ACC112 (cell line): ENCODE measurements around the gene OLFML2B.
"Not testable (repeated sequence)": the region's sequence is repeated elsewhere in the genome, so short reads cannot be mapped to it uniquely, and the experiment has no call there.

Experiments
- H2AFZ ChIP-seq: fragments of 200-600 bp; sonication (generic); one replicate; pipeline ENCODE4 v1.6.0; 2017; ENCODE audit warnings: antibody characterized with exemption, low read length; ENCODE audit not compliant: unreplicated experiment
- H3K27ac ChIP-seq: fragments of 200-600 bp; sonication (generic); 2 replicates; pipeline ENCODE4 v1.5.1; 2014; ENCODE audit warnings: low read depth, mild to moderate bottlenecking, antibody characterized with exemption, low read length, moderate library complexity
- H3K27me3 ChIP-seq: fragments of 200-600 bp; sonication (generic); 2 replicates; pipeline ENCODE4 v1.6.1; 2014; ENCODE audit warnings: mild to moderate bottlenecking, antibody characterized with exemption, low read length, moderate library complexity, mixed read lengths; ENCODE audit not compliant: insufficient read depth
- H3K36me3 ChIP-seq: fragments of 200-600 bp; sonication (generic); 2 replicates; pipeline ENCODE4 v1.6.1; 2016; ENCODE audit warnings: mild to moderate bottlenecking, antibody characterized with exemption, low read length, moderate library complexity, mixed read lengths; ENCODE audit not compliant: insufficient read depth
- H3K4me1 ChIP-seq: fragments of 200-600 bp; sonication (generic); one replicate; pipeline ENCODE4 v1.6.1; 2016; ENCODE audit warnings: low read length, mixed read lengths; ENCODE audit not compliant: insufficient read depth, unreplicated experiment, control insufficient read depth
- H3K4me3 ChIP-seq: fragments of 200-600 bp; sonication (generic); 2 replicates; pipeline ENCODE4 v1.5.1; 2014; ENCODE audit warnings: mild to moderate bottlenecking, low read depth, low read length
- H3K79me2 ChIP-seq: fragments of 200-600 bp; sonication (generic); one replicate; pipeline ENCODE4 v1.6.0; 2016; ENCODE audit warnings: low read length; ENCODE audit not compliant: control insufficient read depth, unreplicated experiment, insufficient read depth

OLFML2B gene

DNA sequence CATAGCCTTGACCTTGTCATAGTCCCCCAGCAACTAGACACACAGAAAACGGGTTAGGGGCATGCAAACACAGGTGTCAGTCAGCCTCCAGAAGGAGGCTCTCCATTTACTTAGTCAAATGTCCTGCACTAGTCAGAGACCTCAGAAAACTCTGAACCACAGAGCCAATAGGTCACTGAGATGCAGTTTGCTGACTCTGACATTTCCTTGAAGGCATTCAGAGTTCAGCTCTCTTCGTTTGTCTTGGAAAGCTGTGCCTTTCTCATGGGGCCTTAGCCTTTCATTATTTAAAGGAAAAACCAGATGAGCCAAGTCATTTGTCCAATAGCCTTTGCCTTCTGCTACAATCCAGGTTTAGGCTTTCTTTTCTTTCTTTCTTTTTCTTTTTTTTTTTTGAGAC is 3.5 kb downstream of the OLFML2B start:
- no peak overlapping the region for H3K27ac ChIP-seq
- H3K36me3 ChIP-seq: no peaks in the 10 kb centered on the region
- no peak overlapping the region for H2AFZ ChIP-seq
- H3K27me3 ChIP-seq: no peaks in the 10 kb centered on the region
- peaks cover 34% of the 10 kb centered on the region for H3K4me1 ChIP-seq
- no peaks in the 10 kb centered on the region for H3K79me2 ChIP-seq
- H3K4me3 ChIP-seq: no peak overlapping the region

DNA sequence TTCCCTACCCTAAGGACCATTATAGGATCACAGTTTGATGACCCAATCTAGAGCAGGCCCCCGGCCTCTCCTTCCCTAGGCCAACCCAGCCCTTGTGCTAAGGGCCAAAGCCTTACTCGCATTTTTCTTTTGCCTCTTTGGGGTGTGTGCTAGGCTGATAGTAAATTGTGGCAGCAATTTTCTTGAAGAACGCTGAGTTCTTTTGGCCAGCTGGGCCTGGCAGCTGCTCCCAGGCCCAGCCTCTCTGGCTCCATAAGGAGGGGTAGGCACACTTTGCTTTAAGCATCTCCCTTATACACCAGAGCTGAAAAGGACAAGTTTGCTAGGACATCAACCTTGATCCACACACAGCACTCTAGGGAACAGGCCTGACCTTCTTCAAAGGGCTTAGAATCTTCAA is 4.2 kb downstream of the OLFML2B start:
- no peaks in the 10 kb centered on the region for H3K27me3 ChIP-seq
- H3K4me1 ChIP-seq: peaks cover 29% of the 10 kb centered on the region
- H3K36me3 ChIP-seq: no peaks in the 10 kb centered on the region
- H3K27ac ChIP-seq: no peak overlapping the region
- no peak overlapping the region for H2AFZ ChIP-seq
- no peaks in the 10 kb centered on the region for H3K79me2 ChIP-seq
- H3K4me3 ChIP-seq: no peak overlapping the region

DNA sequence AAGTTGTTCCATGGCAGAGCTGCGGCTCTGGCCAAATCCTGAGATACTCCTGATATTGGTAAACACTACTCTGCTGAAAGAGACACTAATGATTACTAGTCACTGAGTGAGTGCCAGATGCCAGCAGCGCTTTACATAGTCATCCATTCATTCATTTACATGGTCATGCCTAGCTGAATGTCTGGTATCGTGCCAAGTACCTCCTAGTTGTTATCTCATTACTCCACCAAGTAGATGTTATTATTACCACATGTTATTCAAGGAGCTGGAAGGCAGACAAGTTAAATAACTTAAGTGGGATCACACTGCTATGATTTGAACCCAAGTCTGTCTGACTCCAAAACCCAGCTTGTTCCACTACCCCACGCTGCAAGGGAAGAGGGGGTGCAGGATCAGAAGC is 4.7 kb downstream of the OLFML2B start:
- H3K4me1 ChIP-seq: peaks cover 28% of the 10 kb centered on the region
- no peak overlapping the region for H3K4me3 ChIP-seq
- no peaks in the 10 kb centered on the region for H3K36me3 ChIP-seq
- no peak overlapping the region for H2AFZ ChIP-seq
- H3K79me2 ChIP-seq: no peaks in the 10 kb centered on the region
- H3K27me3 ChIP-seq: no peaks in the 10 kb centered on the region
- H3K27ac ChIP-seq: no peak overlapping the region

DNA sequence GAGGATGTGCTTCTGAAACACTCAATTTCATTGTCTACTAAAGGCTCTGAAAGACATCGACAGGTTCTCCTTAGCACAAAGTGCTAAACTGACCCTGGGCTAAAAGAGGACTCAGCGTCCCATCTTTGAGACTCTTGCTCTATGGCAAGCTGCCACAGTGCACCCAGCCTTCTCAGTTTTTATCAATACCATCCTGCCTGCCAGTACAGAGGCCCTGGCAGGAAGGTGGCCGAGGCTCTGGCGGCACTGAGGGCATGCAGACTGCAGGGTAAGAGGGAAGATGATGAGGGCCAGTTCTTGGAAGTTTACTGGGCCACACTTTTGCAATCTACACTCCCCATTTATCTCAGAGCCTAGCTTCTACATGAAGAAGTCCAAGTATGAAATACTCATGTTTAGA is 5.3 kb downstream of the OLFML2B start:
- H2AFZ ChIP-seq: no peak overlapping the region
- no peaks in the 10 kb centered on the region for H3K27me3 ChIP-seq
- no peak overlapping the region for H3K4me3 ChIP-seq
- H3K79me2 ChIP-seq: no peaks in the 10 kb centered on the region
- H3K4me1 ChIP-seq: peaks cover 28% of the 10 kb centered on the region
- H3K36me3 ChIP-seq: no peaks in the 10 kb centered on the region
- H3K27ac ChIP-seq: no peak overlapping the region

DNA sequence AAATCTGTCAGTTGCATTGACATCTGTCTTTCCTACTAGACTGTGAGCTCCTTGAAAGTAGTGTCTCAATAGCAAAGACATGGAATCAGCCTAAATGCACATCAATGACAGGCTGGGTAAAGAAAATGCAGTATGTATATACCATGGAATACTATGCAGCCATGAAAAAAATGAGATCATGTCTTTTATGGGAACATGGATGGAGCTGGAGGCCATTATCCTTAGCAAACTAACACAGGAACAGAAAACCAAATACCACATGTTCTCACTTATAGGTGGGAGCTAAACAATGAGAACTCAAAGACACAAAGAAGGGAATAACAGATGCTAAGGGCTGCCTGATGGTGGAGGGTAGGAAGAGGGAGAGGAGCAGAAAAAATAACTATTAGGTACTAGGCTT is 5.9 kb downstream of the OLFML2B start:
- not testable (repeated sequence) for H3K4me3 ChIP-seq, H2AFZ ChIP-seq, H3K27ac ChIP-seq, H3K79me2 ChIP-seq, H3K36me3 ChIP-seq, H3K27me3 ChIP-seq
- peaks cover 28% of the 10 kb centered on the region for H3K4me1 ChIP-seq

DNA sequence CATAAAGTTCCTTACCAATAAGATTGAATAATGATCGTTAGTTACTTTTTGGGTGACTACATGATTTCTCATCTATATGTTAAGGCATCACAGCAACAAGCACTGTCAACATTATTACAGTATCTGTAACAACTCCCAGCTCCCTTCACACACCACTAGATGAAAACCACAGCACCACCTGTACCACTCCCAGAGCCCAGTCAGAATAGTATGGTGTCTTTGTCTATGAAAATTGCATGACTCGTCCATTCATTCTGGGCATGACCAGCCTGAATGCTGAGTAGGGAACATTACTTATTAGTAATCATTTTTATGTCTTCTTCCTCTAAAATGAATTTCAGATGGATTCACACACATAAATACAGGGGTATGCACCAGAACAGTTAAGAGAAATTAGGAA is 7.0 kb downstream of the OLFML2B start:
- Histone ChIP-seq H3K79me2 (no peaks in the 10 kb centered on the region), H3K4me1 (peaks cover 26% of the 10 kb centered on the region)

DNA sequence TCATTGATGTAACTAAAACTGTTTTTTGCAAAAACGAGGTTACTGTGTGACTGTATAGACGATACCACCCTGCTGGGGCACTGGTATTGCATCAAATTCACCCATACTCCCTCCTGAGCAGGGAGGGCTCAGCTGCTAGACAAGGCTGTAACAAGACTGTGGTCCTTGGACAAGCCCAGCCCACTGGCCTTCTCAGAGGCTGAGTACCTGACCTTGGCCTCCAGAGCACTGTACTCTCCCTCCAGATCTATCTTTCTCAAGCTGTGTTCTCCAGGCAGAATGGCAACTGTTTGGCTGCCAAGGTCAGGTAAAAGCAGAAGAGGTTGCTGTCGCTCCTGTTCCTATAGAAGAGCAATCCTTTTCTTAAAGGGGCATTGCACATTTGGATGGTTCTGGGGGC is 8.5 kb downstream of the OLFML2B start:
- no peaks in the 10 kb centered on the region for H3K36me3 ChIP-seq
- peaks cover 19% of the 10 kb centered on the region for H3K4me1 ChIP-seq
- H2AFZ ChIP-seq: no peak overlapping the region
- H3K27me3 ChIP-seq: no peaks in the 10 kb centered on the region
- H3K79me2 ChIP-seq: no peaks in the 10 kb centered on the region
- no peak overlapping the region for H3K27ac ChIP-seq
- no peak overlapping the region for H3K4me3 ChIP-seq

More for the DNA sequence above, 7.0 kb downstream of the OLFML2B start:
- Histone ChIP-seq H2AFZ (no peak overlapping the region), H3K4me3 (no peak overlapping the region), H3K36me3 (no peaks in the 10 kb centered on the region), H3K27me3 (no peaks in the 10 kb centered on the region), H3K27ac (no peak overlapping the region)

DNA sequence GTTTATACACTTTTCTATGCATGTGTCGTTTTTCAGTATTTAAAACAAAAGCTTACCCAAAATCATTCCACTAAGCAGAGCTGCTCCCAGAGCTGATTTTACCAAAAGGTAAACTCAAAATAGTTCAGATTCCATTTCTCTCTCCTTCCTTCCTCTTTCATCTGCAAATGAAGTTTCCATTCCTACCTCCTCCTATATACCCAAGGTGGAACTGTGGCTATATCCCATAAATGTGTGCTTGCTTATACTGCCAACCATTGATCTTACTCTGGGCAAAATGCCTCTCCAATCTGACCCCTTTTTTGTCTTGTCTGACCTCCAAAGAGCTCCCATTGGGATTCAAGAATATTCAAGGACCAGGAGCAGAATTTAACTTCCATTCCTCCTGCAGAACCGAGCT is 9.5 kb downstream of the OLFML2B start:
- H3K4me3 ChIP-seq: no peak overlapping the region
- H3K27me3 ChIP-seq: no peaks in the 10 kb centered on the region
- no peaks in the 10 kb centered on the region for H3K79me2 ChIP-seq
- no peaks in the 10 kb centered on the region for H3K36me3 ChIP-seq
- H3K4me1 ChIP-seq: peaks cover 9% of the 10 kb centered on the region
- H3K27ac ChIP-seq: no peak overlapping the region
- no peak overlapping the region for H2AFZ ChIP-seq

DNA sequence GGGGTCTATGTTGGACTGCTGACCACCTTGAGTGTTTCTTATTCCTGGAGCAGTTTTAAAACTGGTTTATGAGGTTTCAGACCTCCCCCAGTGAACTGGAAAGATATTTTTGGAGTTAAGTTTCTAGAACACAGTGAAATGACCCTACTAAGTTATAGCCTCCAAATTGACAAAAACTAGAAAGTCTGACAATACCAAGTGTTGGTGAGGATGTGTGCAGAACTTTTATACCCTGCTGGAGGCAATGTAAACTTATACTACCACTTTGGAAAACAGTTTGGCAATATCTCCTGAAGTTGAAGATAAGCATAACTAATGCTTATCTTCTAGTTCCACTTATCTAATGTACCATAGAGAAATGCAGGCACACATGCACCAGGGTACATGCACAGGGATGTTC is 10.4 kb downstream of the OLFML2B start:
- H3K4me3 ChIP-seq: no peak overlapping the region
- H3K36me3 ChIP-seq: no peaks in the 10 kb centered on the region
- H2AFZ ChIP-seq: no peak overlapping the region
- no peak overlapping the region for H3K27ac ChIP-seq
- H3K79me2 ChIP-seq: no peaks in the 10 kb centered on the region
- H3K27me3 ChIP-seq: no peaks in the 10 kb centered on the region
- H3K4me1 ChIP-seq: peaks cover under 1% of the 10 kb centered on the region

DNA sequence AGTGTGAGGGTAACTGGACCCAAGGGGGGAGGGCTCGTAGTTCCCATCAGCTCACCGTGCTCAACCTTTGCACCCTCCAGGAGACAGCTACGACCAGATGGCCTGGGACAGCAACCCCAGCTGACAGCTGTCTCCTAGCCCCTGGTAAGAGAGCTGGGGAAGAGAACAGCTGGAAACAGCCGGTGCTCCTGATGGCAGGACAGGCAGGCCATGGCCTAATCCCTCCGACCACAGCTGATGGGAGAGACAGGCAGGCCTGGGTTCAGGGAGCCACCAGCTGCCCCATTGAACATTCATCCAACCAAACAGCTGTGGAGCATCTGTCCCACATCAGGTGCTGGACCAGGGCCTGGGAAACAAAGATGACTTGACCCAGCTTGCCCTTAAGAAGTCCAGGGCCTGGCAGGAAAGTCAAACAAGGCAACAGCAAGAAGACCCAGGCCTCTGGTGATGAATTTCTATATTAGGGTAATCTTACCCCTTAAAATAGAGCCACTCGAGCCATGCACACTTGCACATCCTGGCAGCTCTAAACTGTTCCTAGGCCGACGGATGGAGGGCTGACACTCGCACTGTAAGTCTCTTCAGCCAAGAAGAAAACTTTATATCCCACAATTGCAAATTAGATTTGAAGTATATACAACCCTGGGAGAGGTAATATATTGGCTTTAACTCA is 12.2 kb downstream of the OLFML2B start:
- no peaks in the 10 kb centered on the region for H3K79me2 ChIP-seq
- H3K27me3 ChIP-seq: no peaks in the 10 kb centered on the region
- H2AFZ ChIP-seq: no peak overlapping the region
- H3K4me3 ChIP-seq: no peak overlapping the region
- no peaks in the 10 kb centered on the region for H3K4me1 ChIP-seq
- no peaks in the 10 kb centered on the region for H3K36me3 ChIP-seq
- no peak overlapping the region for H3K27ac ChIP-seq

DNA sequence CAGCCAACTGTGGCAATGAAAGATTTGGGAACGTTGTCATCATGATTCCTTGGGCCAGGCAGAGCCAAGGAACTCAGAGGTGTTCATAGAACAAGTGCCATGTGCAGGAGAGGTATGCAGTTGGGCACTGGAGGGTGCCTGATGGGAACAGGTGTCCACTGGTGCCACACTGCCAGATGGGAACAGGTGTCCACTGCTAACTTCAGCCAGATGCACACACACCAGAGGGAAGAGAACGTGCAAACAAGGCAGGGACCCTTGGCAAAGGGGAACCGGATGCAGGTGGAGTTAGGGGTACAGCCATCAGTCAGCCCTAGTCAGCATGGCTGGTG is 13.5 kb downstream of the OLFML2B start:
- H3K36me3 ChIP-seq: no peaks in the 10 kb centered on the region
- no peak overlapping the region for H3K27ac ChIP-seq
- no peaks in the 10 kb centered on the region for H3K27me3 ChIP-seq
- H2AFZ ChIP-seq: no peak overlapping the region
- no peak overlapping the region for H3K4me3 ChIP-seq
- no peaks in the 10 kb centered on the region for H3K4me1 ChIP-seq
- no peaks in the 10 kb centered on the region for H3K79me2 ChIP-seq
